Fibroblast of mammary gland (primary cell): Measurements from ENCODE around the gene TFRC.
"Not testable (repeated sequence)": the region's sequence is repeated elsewhere in the genome, so short reads cannot be mapped to it uniquely, and the experiment has no call there.

ENCODE experiments used
- DNase-seq: peaks from one replicate; pipeline ENCODE4 v3.0.0-alpha.2; 2010; ENCODE audit warnings: low read depth
- H3K4me3 ChIP-seq: 2 replicates; pipeline ENCODE4 v1.5.1; 2011; ENCODE audit warnings: low read depth, mild to moderate bottlenecking, low read length, moderate library complexity; ENCODE audit not compliant: control insufficient read depth
- TF ChIP-seq, protein P1 (sequence below): conservative IDR thresholded peaks from 2 replicates; pipeline ENCODE4 v1.5.1; 2011; ENCODE audit warnings: low read depth, low read length, inconsistent platforms; ENCODE audit not compliant: control insufficient read depth, insufficient read depth

TFRC gene

GRCh38 chr3:196097373-196098154, 15.7 kb upstream of the TFRC start:
- no peak for DNase-seq

DNA sequence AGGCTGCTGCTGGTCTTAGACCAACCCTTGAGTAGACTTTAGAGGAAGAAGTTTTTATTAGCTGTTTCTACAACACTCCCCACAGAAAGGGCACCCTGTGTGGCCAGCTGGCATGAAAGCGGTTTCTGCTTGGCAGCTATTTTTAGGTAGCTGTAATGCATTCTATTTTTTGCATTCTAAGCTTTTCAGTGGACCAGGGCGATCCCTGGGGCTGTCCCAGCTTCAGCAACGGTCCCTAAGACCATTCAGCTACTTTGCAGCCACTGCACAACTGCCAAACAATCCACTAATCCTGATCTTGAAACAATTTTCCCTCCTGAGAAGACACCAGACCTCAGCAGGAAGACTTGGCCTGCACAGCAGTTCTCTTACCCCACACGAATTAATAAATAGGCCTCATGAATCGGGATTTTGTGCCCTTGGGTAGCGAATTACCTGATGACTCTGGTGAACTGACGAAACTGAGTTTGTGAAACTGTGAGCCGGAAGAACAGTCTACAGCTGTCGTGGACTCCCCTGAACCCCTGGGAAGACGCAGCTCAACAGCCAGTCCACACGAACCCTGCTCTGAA, 14.6 kb upstream of the TFRC start:
- TF ChIP-seq, protein P1, sequence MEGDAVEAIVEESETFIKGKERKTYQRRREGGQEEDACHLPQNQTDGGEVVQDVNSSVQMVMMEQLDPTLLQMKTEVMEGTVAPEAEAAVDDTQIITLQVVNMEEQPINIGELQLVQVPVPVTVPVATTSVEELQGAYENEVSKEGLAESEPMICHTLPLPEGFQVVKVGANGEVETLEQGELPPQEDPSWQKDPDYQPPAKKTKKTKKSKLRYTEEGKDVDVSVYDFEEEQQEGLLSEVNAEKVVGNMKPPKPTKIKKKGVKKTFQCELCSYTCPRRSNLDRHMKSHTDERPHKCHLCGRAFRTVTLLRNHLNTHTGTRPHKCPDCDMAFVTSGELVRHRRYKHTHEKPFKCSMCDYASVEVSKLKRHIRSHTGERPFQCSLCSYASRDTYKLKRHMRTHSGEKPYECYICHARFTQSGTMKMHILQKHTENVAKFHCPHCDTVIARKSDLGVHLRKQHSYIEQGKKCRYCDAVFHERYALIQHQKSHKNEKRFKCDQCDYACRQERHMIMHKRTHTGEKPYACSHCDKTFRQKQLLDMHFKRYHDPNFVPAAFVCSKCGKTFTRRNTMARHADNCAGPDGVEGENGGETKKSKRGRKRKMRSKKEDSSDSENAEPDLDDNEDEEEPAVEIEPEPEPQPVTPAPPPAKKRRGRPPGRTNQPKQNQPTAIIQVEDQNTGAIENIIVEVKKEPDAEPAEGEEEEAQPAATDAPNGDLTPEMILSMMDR, result no peak
- H3K4me3 ChIP-seq, result no peak overlapping the region
- DNase-seq, result no peak

More at GRCh38 chr3:196097373-196098154, 15.7 kb upstream of the TFRC start:
- TF ChIP-seq, protein P1, result no peak
- no peak overlapping the region for H3K4me3 ChIP-seq

- peak; percentile 52 for DNase-seq
- TF ChIP-seq, protein P1, result no peak
- H3K4me3 ChIP-seq, result no peak overlapping the region
These were observed 11.6 kb upstream of the TFRC start for GRCh38 chr3:196093317-196094111.

DNA sequence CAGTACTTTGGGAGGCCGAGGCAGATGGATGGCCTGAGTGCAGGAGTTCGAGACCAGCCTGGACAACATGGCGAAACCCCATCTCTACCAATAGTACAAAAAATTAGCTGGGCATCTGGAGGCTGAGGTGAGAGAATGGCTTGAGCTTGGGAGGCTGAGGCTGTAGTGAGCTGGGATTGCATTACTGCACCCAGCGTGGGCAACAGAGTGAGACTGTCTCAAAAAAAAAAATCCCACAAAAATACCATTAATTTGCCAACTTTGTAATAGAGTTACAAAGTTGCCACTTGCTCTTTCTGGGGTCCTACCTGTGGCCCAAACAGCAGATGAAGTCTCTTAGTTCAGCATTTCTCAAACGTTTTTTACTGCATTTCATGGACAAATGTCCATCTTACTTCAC, 6.0 kb upstream of the TFRC start:
- H3K4me3 ChIP-seq, result no peak overlapping the region
- no peak for DNase-seq
- TF ChIP-seq, protein P1, result no peak

DNA sequence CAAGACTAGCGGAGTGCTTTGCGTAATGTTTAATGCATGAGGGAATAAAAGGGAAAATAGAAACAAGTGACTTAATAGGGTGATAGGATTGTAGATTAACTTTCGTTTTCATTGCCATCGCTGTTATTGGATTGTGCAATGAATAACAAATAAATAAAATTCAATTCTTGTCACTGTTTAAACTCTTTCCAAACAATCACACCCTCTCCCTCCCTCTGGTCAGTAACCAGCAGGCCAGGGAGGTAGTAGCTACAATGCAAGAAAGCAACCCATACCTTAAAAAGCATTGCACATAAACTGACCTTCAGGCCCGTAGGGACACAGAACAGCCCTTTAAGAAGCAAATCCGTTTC, 705 bp upstream of the TFRC start:
- DNase-seq, result peak; percentile 14
- TF ChIP-seq, protein P1, result no peak
- H3K4me3 ChIP-seq, result peak overlapping the region; percentile 88

GRCh38 chr3:196081002-196081833, 672 bp downstream of the TFRC start:
- peak overlapping the region; percentile 88 for H3K4me3 ChIP-seq
- DNase-seq, result peak; percentile 39
- TF ChIP-seq, protein P1, result no peak

GRCh38 chr3:196080101-196080846, 1.6 kb downstream of the TFRC start:
- not testable (repeated sequence) for DNase-seq
- H3K4me3 ChIP-seq, result peak overlapping the region; percentile 88
